Measurements from ENCODE around the gene GAMT.

GAMT gene

DNA sequence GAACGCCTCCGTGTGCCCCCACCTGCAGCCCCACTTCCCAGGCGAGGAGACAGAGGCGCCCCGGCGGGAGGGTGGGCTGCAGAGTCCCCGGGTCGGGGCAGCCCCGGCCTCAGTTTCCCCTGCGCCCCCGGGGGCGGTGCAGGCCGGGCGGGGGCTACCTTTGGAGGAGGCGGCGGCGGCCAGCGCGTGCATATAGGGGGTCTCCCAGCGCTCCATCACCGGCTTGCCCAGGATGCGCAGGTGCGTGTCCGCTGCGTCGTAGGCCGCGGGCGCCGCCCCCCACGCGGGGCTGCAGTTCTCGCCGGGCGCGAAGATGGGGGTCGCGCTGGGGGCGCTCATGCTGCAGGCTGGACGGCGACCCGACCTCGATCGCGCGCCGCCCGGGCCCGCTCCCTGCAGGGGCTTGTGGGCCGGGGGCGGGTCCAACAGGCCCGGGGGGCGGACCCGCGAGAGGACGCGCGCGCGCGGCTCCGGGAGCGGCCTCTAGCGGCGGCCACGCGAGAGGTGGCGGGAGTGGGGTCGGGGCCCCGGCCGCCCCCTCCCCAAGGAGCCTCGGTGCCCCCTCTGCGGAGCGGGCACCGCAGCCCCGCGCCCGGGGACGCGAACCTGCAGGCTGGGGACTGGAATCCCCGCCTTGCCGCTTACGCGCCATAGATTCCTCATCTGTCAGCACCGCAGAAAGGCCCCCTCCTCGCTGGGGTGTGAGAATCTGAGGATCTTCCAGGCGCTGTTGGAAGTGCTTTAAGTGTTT, at the start of gene GAMT:
Gene GAMT, minus strand, starts transcription at position 405 of the 751 bp plus-strand sequence. Its CDS starts 66 bp downstream, at position 339.
- peak; percentile 17 for TF ChIP-seq CTCF (IDR thresholded peaks at IDR 0.05)
- Histone ChIP-seq H3K36me3 (no peaks in the 10 kb centered on the region), H3K27ac (no peak within 1 kb of the TSS), H3K9me3 (no peaks in the 10 kb centered on the region), H3K4me3 (ENCODE audit: low read depth in 1 of 2, low read length in 1 of 2) (peak within 1 kb of the TSS; percentile 35 to 54), H3K4me1 (ENCODE audit: control insufficient read depth in 1 of 2, insufficient read depth in 1 of 2, low read depth in 1 of 2, low read length in 1 of 2) (peaks cover 24 to 30% of the 10 kb centered on the region in 2 experiments), H3K27me3 (peaks cover 53% of the 10 kb centered on the region)

DNA sequence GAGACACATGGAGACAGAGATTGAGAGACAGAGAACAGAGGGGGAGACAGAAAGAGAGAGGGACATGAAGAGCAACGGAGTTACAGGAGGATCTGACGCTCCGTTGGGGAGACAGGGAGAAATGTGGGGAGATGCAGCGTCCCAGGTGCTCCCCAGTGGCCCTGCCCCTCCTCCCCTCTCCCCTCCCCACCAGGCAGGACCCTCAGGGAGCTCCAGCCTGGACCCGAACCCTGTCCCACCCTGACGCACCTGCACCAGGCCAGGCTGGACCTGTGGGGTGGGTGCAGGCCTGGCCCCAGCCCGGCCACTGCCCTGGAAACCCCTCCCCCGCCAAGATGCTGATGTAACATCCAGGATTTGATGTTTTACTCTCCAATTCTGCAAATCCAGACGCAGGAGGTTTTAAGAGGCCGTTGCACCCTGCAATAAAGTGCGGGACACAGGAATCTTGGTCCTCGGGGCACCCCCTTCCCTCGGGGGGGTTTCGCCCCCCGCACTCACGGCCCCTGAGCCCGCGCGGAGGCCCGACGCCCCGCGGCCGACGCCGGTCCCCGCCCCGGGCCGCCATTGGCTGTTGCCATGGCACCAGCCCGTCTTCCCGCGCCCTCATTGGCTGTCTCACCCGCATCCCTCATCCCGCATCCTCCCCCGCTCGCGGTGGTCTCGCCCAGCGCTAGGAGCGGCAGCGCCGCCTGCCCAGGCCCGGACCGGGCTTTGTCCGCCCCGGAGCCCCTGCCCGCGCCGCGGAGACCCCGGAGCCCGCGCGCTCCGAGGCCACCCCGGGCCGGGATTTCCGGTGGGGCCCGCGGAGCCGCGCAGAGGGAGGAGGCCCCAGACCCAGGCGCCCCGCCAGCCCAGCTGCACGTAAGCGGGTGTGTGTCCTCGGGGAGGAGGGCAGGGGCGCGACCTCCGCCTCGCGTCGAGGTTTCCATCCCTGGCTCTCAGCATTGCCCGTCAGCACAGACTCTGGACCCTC, 48.4 kb upstream of the GAMT start, which contains the start of gene APC2:
Gene APC2, plus strand, starts transcription at position 655 of the 976 bp plus-strand sequence. CDS start 2,881 bp downstream, outside the sequence.
- no peak within 1 kb of the TSS for H3K27ac ChIP-seq
- H3K27me3 ChIP-seq, result peaks cover 100% of the 10 kb centered on the region
- H3K9me3 ChIP-seq, result no peaks in the 10 kb centered on the region
- H3K4me3 ChIP-seq (ENCODE audit: low read depth in 1 of 2, low read length in 1 of 2), result no peak within 1 kb of the TSS
- H3K36me3 ChIP-seq, result no peaks in the 10 kb centered on the region
- no peak for TF ChIP-seq CTCF (IDR thresholded peaks at IDR 0.05)
- H3K4me1 ChIP-seq (ENCODE audit: control insufficient read depth in 1 of 2, insufficient read depth in 1 of 2, low read depth in 1 of 2, low read length in 1 of 2), result peaks cover 9 to 20% of the 10 kb centered on the region in 2 experiments

DNA sequence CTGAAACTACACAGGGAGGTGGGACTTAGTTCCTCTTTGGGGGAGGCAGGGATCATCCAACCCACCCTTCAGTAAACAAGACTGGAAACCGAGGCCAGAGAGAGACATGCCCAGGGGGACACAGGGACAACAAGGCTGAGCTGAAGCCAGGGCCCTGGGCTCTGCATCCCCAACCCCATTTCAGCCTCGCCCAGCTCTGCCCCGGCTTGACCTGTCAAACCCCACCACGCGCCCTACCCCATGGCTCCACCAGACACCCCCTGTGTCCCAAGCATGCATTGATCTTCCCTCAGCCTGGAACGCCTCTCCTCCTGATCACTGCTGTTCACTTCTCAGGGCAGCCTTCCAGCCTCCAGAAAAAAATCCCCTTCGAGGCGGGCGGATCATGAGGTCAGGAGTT, 46.6 kb upstream of the GAMT start:
- Histone ChIP-seq H3K36me3 (no peaks in the 10 kb centered on the region), H3K27me3 (peaks cover 92% of the 10 kb centered on the region), H3K4me3 (ENCODE audit: low read depth in 1 of 2, low read length in 1 of 2) (no peak overlapping the region), H3K4me1 (ENCODE audit: control insufficient read depth in 1 of 2, insufficient read depth in 1 of 2, low read depth in 1 of 2, low read length in 1 of 2) (peaks cover 9 to 23% of the 10 kb centered on the region in 2 experiments), H3K27ac (no peak overlapping the region), H3K9me3 (no peaks in the 10 kb centered on the region)
- no peak for TF ChIP-seq CTCF (IDR thresholded peaks at IDR 0.05)

DNA sequence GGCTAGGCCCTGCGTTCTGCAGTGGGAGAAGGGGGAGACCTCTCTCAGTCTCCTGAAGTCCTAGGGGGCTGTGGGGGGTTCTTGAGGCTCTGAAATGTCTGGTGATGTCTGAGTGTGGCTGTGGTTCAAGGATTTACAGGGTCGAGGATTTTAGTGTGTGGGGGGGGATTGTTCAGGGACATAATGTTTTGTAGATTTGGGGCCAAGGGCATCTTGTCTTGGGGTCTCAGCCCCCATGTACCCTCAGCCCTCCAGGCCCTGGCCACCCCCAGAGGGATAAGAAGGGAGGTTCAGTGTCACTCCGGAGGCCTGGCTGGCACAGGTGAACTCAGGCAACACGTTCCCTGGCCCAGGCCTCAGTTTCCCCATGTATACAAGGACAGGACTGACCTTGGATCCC, 46.2 kb upstream of the GAMT start:
- Histone ChIP-seq H3K27ac (no peak overlapping the region), H3K27me3 (peaks cover 88% of the 10 kb centered on the region), H3K4me3 (ENCODE audit: low read depth in 1 of 2, low read length in 1 of 2) (no peak overlapping the region), H3K9me3 (no peaks in the 10 kb centered on the region), H3K36me3 (peaks cover 4% of the 10 kb centered on the region), H3K4me1 (ENCODE audit: control insufficient read depth in 1 of 2, insufficient read depth in 1 of 2, low read depth in 1 of 2, low read length in 1 of 2) (peaks cover 9 to 23% of the 10 kb centered on the region in 2 experiments)
- no peak for TF ChIP-seq CTCF (IDR thresholded peaks at IDR 0.05)

DNA sequence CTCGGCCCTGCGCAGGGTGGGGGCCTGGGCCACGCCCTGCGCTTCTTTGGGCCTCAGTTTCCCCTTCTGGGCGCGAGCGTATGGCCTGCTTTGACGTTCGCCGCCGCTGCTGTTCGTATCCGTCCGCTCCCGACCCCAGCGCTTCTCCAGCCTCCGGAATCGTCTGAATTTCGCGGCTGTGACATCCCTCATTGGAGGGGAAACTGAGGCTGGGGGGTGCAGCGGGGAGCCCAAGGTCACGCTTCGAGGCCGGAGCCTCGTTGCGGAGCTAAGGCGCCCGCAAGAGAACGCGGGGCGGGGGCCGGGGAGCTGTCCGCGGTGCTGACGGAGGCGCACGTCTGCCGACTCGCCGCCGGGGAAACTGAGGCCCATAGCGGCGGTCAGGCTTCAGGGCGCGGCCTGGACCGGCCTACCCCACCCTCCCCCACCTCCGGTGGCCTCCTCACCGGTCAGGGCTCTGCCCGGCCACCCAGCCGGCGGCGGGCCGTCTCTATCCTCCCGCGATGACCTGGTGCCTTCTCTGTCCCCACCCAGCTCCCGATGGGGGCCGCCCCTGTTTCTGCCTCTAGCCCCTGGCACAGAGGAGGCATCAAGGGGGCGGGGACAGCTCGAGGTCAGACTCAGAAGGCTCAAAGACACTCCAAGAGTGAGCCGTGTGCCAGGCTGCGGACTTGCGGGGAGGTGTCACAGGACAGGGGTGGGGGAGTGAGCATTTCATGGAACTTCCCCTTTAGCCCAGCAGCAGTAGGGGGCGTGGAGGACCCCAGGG, 45.6 kb upstream of the GAMT start:
- Histone ChIP-seq H3K4me3 (ENCODE audit: low read depth in 1 of 2, low read length in 1 of 2) (no peak overlapping the region), H3K4me1 (ENCODE audit: control insufficient read depth in 1 of 2, insufficient read depth in 1 of 2, low read depth in 1 of 2, low read length in 1 of 2) (peaks cover 9 to 23% of the 10 kb centered on the region in 2 experiments), H3K36me3 (peaks cover 7% of the 10 kb centered on the region), H3K9me3 (no peaks in the 10 kb centered on the region), H3K27ac (no peak overlapping the region), H3K27me3 (peaks cover 82% of the 10 kb centered on the region)
- no peak for TF ChIP-seq CTCF (IDR thresholded peaks at IDR 0.05)

All from neutrophil (primary cell).